NCI-H526 (cell line): ENCODE results near the gene ASB8.
A peak's percentile ranks its signal among the peaks of the same experiment; 100 is the strongest.

ENCODE experiments used
- DNase-seq, 2 experiments: peaks; one replicate each; lab custom pipeline; 2025; lab: John Stamatoyannopoulos, UW

ASB8 gene

DNA sequence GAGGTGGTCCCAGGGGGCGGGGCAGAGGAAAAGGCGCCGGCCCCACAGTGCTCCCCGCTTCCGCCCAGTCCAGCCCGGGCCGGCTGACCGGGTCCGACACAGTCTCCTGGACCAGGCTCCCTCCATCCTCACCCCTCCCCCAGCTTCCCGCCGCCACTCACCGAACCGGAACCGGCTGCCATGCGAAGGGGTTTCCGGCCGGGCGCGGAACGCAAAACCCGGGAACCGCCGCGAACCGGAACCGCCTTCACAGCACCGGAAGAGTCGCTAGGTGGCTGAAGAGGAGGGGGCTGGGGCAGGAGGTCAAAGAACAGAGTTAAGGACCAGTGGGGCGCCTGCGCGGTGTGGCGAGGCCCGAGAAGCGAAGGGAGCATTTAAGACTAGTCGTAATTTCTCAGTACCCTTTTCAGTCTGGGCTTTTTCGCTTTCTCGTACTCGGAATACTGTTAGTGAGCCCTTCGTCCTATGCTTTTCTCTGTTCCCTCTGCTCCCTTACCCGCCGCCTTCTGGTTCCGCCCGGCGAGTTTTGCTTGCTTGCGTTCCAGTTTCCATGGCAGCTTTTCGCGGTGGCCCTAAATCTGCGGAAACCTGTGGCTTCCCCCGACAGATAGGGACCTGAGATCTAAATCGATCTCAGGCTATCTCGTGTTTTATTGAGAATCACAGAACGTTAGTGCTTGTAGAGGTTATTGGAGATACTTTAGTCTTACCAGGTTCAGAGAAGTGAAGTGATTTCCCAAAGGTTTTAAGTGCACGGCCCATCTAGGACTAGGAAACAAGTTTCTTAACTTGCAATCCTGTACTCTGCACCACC, 51.2 kb downstream of the ASB8 start, which contains the start of gene SENP1:
TSS of gene SENP1 (minus strand) at position 213 of the 814 bp plus-strand sequence. CDS start 4,607 bp downstream, outside the sequence.
- DNase-seq = peak; percentile 77 to 94

DNA sequence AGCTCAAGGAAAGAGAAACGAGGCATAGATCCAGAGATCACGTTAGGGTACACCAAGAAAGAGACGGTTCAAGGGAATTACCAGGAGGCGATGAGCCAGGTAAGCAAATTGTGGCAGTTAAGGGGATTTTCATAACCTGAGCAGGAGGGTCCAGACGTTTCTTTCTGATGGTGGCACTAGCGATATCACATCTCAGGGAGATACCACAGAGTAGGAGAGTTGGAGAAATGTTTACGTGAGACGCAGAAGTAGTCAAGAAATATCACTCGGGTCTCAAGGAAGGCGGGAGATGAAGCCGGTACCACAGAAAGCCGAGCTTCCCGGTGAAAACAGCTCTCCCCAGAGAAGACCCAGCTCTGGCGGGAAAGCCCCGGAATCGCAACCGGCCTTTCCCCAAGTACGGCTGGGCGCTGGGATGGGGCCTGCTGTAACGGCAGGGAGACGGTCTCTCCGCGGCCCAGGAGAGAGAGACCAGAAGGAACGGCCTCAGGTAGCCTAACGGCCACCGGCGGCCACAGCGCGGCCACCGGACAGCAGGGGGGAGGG, 51.9 kb downstream of the ASB8 start:
- DNase-seq = peak; percentile 11 to 64

DNA sequence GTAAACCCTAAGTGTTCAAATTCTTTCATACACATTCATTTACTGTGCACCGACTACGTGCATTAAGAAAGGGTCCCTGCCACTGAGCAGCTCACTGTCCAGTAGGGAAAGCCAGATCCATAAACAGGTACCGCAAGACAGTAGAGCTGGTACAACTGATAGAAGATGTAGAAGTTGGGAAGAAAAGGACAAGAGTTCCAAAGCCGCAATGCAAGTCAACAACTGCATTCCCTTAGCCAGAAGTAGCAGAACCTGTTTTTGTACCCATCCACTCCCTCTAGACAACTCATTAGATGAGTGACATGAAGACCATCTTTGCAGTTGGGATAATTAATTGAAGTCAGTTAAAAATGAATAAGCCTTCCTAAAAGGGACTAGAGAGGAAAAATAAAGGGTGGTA, 52.8 kb downstream of the ASB8 start:
- peak; percentile 19 to 33 for DNase-seq
